Neutrophil (primary cell): ENCODE results near the gene PPP1R9A.

Experiments used
- H3K27ac ChIP-seq: fragments of 200-600 bp; sonication (generic); 2 replicates; pipeline ENCODE4 v1.5.1; 2016; ENCODE audit warnings: mild to moderate bottlenecking, moderate library complexity
- H3K27me3 ChIP-seq: fragments of 200-600 bp; sonication (generic); 2 replicates; pipeline ENCODE4 v1.6.0; 2016; ENCODE audit warnings: mild to moderate bottlenecking
- H3K36me3 ChIP-seq: fragments of 200-600 bp; sonication (generic); 2 replicates; pipeline ENCODE4 v1.5.1; 2017
- H3K4me1 ChIP-seq, 2 experiments: fragments of 200-600 bp in 1 of 2; sonication (generic) in 1 of 2; 1 replicate in 1 of 2; 2 replicates in 1 of 2; pipeline versions ENCODE4 v1.5.1 to v1.6.1; 2013 to 2016; ENCODE audit warnings: low read depth in 1 of 2, low read length in 1 of 2, mild to moderate bottlenecking in 1 of 2, moderate library complexity in 1 of 2; ENCODE audit not compliant: control insufficient read depth in 1 of 2, insufficient read depth in 1 of 2
- H3K4me3 ChIP-seq, 2 experiments: fragments of 200-600 bp in 1 of 2; sonication (generic) in 1 of 2; 1 replicate in 1 of 2; 2 replicates in 1 of 2; pipeline ENCODE4 v1.5.1; 2013 to 2016; ENCODE audit warnings: low read depth in 1 of 2, low read length in 1 of 2, mild to moderate bottlenecking in 1 of 2, moderate library complexity in 1 of 2
- H3K9me3 ChIP-seq: fragments of 200-600 bp; sonication (generic); 2 replicates; pipeline ENCODE4 v1.5.1; 2016
- CTCF ChIP-seq: fragments of 200-600 bp; sonication (generic); IDR thresholded peaks from 2 replicates; pipeline ENCODE4 v1.5.1; 2016; ENCODE audit warnings: antibody characterized with exemption

PPP1R9A gene

GRCh38 chr7:95250571-95250970, 343.2 kb downstream of the PPP1R9A start:
- Histone ChIP-seq H3K27ac (no peak overlapping the region), H3K27me3 (no peaks in the 10 kb centered on the region), H3K4me1 (no peaks in the 10 kb centered on the region), H3K4me3 (no peak overlapping the region), H3K36me3 (no peaks in the 10 kb centered on the region), H3K9me3 (no peaks in the 10 kb centered on the region)
- TF ChIP-seq CTCF = no peak

- Histone ChIP-seq H3K36me3 (no peaks in the 10 kb centered on the region), H3K27me3 (no peaks in the 10 kb centered on the region), H3K4me1 (no peaks in the 10 kb centered on the region), H3K27ac (no peak overlapping the region), H3K4me3 (no peak overlapping the region), H3K9me3 (no peaks in the 10 kb centered on the region)
- TF ChIP-seq CTCF = no peak
Observed at GRCh38 chr7:95251966-95252365, 344.6 kb downstream of the PPP1R9A start.

- Histone ChIP-seq H3K4me1 (no peaks in the 10 kb centered on the region), H3K9me3 (no peaks in the 10 kb centered on the region), H3K36me3 (no peaks in the 10 kb centered on the region), H3K4me3 (no peak overlapping the region), H3K27ac (no peak overlapping the region), H3K27me3 (no peaks in the 10 kb centered on the region)
- no peak for TF ChIP-seq CTCF
Observed at GRCh38 chr7:95253986-95254385, 346.6 kb downstream of the PPP1R9A start.

- Histone ChIP-seq H3K27ac (no peak overlapping the region), H3K36me3 (no peaks in the 10 kb centered on the region), H3K27me3 (no peaks in the 10 kb centered on the region), H3K4me3 (no peak overlapping the region), H3K9me3 (no peaks in the 10 kb centered on the region), H3K4me1 (no peaks in the 10 kb centered on the region)
- TF ChIP-seq CTCF = no peak
Observed at GRCh38 chr7:95255691-95256090, 348.3 kb downstream of the PPP1R9A start.

GRCh38 chr7:95261895-95262415, 354.6 kb downstream of the PPP1R9A start:
- Histone ChIP-seq H3K27ac (no peak overlapping the region), H3K36me3 (no peaks in the 10 kb centered on the region), H3K4me3 (no peak overlapping the region), H3K9me3 (no peaks in the 10 kb centered on the region), H3K4me1 (no peaks in the 10 kb centered on the region), H3K27me3 (no peaks in the 10 kb centered on the region)
- TF ChIP-seq CTCF = no peak

GRCh38 chr7:95262875-95263274, 355.5 kb downstream of the PPP1R9A start:
- Histone ChIP-seq H3K4me1 (no peaks in the 10 kb centered on the region), H3K9me3 (no peaks in the 10 kb centered on the region), H3K4me3 (no peak overlapping the region), H3K27ac (no peak overlapping the region), H3K27me3 (no peaks in the 10 kb centered on the region), H3K36me3 (no peaks in the 10 kb centered on the region)
- no peak for TF ChIP-seq CTCF
